Testis (tissue), 2 donors: ENCODE data around the gene GNA15.

Experiments
- POLR2A ChIP-seq: fragments of 450-650 bp; IDR thresholded peaks from one replicate; pipeline ENCODE4 v1.6.1; 2017; ENCODE audit warnings: antibody characterized with exemption, mild to moderate bottlenecking, moderate library complexity
- TF ChIP-seq, protein P1 (sequence below), 3 experiments: fragments of 450-650 bp in 2 of 3; fragments of 200-600 bp in 1 of 3; sonication (generic) in 1 of 3; IDR thresholded peaks; one replicate each; pipeline ENCODE4 v1.5.1; 2016 to 2019; ENCODE audit warnings: antibody characterized with exemption in 3 of 3, mild to moderate bottlenecking in 2 of 3, moderate library complexity in 1 of 3

DNA sequence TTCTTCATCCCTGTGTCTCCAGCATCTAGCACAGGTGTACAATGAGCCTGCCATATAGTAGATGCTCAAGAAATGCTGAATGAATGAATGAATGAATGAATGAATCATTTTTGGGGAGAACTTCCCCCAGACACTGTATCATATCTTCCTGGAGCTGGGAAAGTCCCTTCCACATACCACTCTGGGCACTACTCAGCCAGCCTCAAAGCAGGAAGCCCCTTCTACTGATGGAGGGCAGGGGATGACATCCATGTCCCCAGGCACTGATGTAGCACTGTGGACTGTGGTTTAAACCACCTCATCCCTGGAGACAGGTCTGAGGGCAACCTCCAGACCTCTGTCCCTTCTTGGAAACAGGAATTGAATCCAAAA lies 4.8 kb downstream of the GNA15 start:
- TF ChIP-seq, protein P1, sequence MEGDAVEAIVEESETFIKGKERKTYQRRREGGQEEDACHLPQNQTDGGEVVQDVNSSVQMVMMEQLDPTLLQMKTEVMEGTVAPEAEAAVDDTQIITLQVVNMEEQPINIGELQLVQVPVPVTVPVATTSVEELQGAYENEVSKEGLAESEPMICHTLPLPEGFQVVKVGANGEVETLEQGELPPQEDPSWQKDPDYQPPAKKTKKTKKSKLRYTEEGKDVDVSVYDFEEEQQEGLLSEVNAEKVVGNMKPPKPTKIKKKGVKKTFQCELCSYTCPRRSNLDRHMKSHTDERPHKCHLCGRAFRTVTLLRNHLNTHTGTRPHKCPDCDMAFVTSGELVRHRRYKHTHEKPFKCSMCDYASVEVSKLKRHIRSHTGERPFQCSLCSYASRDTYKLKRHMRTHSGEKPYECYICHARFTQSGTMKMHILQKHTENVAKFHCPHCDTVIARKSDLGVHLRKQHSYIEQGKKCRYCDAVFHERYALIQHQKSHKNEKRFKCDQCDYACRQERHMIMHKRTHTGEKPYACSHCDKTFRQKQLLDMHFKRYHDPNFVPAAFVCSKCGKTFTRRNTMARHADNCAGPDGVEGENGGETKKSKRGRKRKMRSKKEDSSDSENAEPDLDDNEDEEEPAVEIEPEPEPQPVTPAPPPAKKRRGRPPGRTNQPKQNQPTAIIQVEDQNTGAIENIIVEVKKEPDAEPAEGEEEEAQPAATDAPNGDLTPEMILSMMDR (IDR thresholded peaks at IDR 0.05) = no peak
- TF ChIP-seq POLR2A = no peak
